Activated CD4-positive, alpha-beta T cell treated with anti-CD3 and anti-CD28 coated beads for 24 hours (primary cell): Measurements from ENCODE around the gene FANK1.

Experiments used
- DNase-seq, 2 donors: peaks; one replicate each; pipeline ENCODE4 v3.0.0-alpha.2; 2020; ENCODE audit warnings: low read depth in 2 of 2

The FANK1 gene

GRCh38 chr10:125985557-125986240, 89.3 kb downstream of the FANK1 start:
- DNase-seq, result no peak

DNA sequence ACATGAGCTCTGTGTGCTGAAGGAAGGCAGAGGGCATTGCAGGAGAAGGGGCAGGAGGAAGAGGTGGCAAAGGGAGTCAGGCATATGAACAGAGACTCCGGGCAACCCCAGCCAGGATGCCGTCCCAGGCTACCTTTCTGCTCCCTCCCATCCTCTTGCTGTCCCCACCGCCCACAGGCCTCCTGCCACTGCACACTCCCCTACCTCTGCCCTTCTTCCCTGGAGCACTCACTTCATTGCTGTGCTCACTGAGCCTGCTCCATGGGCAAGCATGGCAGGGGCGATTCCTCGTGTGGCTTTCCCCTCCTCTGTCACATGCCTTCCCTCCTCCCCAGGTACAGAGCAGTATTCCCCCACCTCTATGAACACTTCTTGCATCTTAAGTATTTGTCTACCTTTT, 93.4 kb downstream of the FANK1 start:
- no peak for DNase-seq

GRCh38 chr10:125990974-125991373, 94.6 kb downstream of the FANK1 start:
- DNase-seq, result no peak

DNA sequence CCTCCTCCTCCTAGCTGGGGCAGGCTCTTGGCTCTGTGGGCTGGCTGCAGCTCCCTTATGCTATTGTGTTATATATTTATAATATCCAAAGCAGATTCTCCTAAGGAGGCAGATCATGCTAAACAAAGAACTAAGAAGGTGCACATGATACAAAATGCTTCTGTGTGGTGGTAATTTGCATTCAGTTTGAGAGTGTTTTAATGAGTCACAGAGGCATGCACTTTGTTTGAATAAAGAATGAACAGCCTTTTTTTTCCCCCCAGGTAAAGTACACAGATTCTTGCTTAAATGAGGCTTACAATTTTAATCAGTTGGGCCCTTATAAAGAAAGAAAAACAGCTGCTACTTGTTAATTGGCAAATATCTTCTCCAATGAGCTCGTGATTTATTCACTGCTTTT, 95.0 kb downstream of the FANK1 start:
- no peak for DNase-seq

- DNase-seq, result no peak
Observed at GRCh38 chr10:125992254-125992653, 95.9 kb downstream of the FANK1 start.

GRCh38 chr10:125994601-125995000, 98.2 kb downstream of the FANK1 start:
- DNase-seq, result no peak

DNA sequence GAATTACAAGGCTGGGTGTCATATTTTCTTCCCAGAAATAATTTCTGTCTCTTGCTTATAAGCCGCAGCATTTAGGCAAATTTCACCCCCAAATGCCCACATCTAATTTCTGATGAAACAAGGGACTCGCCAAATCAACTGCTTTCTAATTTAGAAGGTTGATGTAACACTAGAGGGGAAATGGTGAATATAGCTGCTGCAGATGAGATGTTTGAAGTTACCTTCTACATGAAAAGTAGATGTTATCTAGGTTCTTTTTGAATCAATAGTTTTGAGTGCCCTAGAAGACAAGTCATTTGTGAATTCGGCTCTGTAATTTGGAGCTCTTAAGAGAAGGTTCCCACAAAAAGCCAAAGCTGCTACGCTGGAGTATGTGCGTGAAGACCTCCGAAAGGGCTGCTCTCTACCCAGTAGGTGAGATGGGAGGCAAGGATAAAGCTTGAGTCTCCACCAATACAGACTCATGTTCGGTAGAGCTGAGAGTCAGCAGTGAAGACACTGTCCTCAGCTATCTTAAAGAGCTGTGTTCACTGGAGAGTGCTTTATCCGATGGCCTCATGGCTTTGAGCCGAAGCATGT, 99.5 kb downstream of the FANK1 start:
- no peak for DNase-seq

- DNase-seq, result no peak
Observed at GRCh38 chr10:125997586-125997985, 101.2 kb downstream of the FANK1 start.

GRCh38 chr10:125999694-126000093, 103.3 kb downstream of the FANK1 start:
- DNase-seq, result no peak

DNA sequence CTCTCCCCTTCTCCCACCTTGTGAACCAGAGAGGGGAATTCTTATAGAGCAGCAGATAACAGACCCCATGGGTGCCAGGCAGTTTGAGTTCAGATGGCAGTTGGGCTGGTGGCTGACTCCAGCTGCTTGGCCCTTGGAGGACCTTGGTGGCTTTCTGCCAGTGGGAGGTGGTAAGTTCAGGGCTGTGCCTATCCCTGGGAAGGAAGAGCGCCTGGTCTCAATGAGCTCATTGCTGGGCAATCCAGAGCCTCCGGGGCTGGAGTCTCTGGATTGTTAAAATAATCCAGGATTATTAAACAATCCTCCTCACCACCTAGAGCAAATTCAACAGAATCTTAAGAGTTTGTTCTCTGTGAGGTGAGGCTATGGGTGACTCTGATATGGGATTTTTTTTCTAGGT, 105.2 kb downstream of the FANK1 start:
- no peak for DNase-seq

- no peak for DNase-seq
Observed at GRCh38 chr10:126004752-126005151, 108.4 kb downstream of the FANK1 start.

DNA sequence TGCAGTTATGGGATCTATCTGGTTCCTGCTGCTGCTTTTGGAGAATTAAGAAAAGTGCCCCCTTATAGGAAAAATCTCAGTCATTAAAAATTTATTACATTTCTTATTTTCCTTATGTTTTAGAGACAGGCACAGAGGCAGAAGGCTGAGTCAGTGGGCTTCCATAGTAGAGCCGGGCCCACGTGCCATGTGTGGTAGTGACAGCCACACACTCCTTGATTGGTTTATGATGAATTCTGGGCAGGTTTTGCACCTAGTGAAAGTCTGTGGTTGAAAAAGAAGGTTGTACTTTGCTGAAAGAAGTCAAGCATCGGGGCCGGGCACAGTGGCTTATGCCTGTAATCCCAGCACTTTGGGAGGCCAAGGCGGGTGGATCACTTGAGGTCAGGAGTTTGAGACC, 109.9 kb downstream of the FANK1 start:
- DNase-seq, result no peak

- no peak for DNase-seq
Observed at GRCh38 chr10:126006906-126007305, 110.5 kb downstream of the FANK1 start.

DNA sequence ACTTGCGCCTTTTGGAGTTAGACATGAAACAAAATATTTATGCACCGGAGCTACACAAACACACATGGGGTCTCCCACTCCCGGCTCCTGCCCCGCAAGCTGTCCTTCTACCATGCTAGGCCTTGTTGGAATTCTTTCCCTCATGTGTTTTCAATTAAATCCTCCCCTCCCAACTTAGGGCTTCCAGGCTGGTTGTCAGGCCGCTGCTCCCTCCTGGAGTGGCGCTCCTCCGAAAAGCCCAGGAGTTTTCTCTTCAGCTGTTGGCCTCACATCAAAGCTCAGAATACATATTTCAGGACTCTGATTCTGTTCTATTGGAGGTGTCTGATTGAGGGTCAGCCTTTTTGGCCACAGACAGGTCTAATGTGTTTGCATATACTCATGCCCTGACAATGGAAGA, 113.3 kb downstream of the FANK1 start:
- DNase-seq, result no peak

- no peak for DNase-seq
Observed at GRCh38 chr10:126011995-126012394, 115.6 kb downstream of the FANK1 start.

DNA sequence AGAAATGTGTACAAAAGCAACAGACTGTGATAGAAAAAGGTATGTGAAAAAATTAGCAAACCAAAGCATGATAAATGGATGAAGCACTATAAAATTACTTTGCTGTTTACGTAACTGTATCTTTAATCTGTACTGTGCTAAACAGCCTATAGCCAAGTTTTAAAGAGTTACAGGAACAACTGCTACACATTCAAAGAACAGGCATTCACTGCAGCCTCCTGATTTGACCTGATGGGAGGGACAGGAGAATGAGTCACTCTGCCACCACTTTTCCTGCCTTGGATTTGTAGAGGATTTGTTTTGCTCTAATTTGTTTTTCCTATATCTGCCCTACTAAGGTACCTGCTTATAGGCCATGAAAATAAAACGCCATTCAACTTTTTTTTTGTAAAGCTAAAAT, 116.1 kb downstream of the FANK1 start:
- DNase-seq, result no peak

DNA sequence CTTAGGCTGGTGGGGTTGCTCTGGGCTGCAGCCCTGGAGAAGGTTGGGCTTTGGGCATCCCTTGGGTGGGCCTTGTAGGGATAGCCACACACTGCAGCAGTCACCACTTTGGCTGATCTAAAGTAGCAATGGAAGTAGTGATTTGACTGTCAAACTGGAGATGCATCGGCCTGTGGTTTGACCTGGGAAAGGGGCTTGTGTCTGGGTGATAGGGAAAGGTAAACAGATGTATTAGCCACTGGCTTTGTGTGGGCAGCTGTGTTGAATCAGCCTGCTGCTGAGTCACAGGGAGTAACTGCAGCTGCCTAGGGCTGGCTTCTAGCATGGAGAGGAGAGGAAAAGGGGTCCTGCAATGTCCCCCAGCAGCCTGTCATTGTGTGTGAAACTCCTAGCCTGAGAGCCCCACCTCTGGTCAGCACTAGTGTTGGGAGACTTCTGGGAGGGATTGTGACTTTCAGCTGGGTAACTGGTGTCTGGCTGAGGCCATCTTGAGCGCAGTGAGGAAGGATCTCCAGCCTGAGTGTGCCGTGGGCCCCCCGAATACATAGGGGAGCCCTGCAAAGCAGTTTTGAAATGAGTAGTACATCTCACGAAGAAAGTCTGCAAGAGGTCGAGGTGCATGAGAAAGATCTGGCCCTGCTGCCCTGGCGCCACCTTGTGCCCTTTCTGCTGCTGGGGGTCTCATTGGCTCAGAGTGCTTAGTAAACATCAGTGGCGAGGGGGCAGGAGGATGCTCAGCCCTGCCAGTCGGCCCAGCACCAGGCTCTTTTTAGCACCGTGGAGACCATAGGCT, 117.3 kb downstream of the FANK1 start:
- DNase-seq, result no peak

DNA sequence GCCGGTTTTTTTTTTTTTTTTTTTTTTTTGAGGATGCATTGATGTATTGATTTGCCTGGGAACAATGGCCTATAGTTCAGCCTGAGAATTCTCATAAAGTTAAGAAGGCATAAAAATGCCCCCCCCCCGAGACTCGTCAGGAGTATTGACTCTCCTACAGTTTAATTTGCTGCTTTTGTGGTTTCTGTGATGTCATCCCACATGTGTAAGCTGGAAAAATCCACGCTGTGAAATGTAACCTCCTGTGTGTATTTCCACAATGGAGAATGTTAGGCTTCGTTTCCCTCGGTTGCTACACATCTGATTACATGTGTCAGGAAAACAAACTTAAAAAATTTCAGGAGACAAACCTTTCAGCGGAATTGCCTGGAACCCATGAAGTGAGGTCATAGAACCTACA, 117.9 kb downstream of the FANK1 start:
- no peak for DNase-seq

- no peak for DNase-seq
Observed at GRCh38 chr10:126015413-126015812, 119.0 kb downstream of the FANK1 start.

DNA sequence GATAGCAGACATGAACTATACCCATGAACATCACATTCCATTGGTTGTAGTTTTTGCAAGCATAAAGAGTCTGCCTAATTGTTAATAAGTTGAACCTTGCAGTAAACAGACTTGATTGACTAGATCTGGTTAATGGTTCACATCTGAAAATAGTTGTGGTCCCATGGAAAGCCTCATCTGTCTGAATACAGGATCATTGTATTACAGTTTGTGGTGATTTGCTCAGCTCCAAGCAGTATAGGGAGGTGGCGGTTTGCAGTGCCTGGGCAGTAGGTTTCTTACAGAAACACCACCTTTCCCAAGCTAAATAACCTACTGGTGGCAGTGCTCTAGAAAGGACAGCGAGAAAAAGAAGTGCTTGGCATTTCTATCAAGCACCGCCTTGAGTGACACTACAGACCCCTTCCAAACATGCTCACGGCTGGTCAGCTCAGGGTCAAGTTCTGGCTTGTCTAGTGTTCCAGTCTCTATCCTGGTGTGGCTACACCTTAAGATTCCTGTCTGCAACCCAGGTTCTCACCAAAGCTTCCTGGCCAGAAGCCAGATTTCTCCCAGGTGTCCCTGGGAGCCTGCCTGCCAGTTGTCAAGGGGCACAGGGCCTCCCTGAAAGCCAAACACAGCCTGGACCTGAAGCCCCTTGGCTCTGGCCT, 119.9 kb downstream of the FANK1 start:
- DNase-seq, result no peak

GRCh38 chr10:126016882-126017281, 120.5 kb downstream of the FANK1 start:
- DNase-seq, result no peak

DNA sequence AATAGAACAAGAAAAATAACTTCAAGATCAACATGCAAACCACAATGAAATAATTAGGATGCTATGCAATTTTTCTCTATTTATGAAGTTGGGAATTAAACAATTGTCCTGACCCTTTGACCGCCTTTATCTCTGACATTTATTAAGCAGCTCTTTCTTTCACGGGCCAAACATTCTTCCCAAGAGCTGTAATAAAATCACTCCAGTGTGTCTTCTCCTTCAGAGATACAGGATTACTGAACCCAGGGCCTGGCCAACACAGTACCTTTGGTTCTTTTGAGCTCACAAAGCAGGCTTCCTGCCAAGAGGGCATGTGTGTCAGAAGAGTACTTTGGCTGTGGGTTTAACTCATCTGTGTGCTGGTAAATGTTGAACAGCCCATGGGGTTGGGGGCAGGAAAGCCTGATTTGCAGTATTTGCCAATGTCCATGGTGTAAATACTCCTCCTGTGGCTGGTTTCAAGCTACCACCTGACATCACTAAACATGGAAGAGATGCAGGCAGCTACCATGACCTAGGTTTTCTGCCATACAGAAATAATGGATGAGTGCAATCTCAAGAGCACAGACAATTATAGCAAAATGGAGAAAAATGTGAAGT, 121.7 kb downstream of the FANK1 start:
- no peak for DNase-seq
